ENCODE data around the gene CDK2AP2. TPM values are rescaled to one million over a fixed set of nuclear protein-coding genes. Genes with fewer than 3 reads are reported as not detected.

CDK2AP2 gene
- total and polyA plus RNA-seq, 2 donors (not counting 1 experiment from before 2014, with no cell fraction given), result 62.7 to 112 TPM

DNA sequence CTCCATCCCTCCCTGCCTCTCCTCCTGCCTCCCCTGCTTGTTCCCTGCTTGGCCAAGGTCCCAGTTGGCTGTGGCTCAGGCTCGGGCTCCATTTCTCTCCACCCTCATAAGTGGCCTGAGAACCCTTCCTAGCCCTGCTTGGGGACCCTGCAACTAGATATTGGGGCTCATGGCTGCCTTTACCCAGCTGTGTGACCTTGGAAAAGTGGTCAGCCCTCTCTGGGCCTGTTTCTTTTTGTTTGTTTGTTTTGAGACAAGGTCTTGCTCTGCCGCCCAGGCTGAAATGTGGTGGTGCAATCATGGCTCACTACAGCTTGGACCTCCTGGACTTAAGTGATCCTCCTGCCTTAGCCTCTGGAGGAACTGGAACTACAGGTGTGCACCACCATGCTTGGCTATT is 35.6 kb upstream of the CDK2AP2 start:
- Histone ChIP-seq H3K4me1 (ENCODE audit: control insufficient read depth in 2 of 2, insufficient read depth in 2 of 2, low read length in 2 of 2) (no peaks in the 10 kb centered on the region), H3K9me3 (ENCODE audit: control extremely low read depth in 1 of 3, control insufficient read depth in 2 of 3, insufficient read depth in 1 of 3, low read length in 2 of 3) (no peaks in the 10 kb centered on the region), H3K36me3 (replicated peaks in 1 of 2; ENCODE audit: control extremely low read depth in 1 of 2, control insufficient read depth in 1 of 2, extremely low read depth in 1 of 2, insufficient read depth in 2 of 2, low read length in 1 of 2) (no peaks in the 10 kb centered on the region), H3K27ac (ENCODE audit: low read length in 2 of 2) (no peak overlapping the region), H3K79me2 (ENCODE audit: control insufficient read depth, insufficient read depth, low read length) (no peaks in the 10 kb centered on the region), H2AFZ (ENCODE audit: insufficient read depth, low read depth, low read length, poor library complexity, severe bottlenecking) (no peak overlapping the region), H3K27me3 (replicated peaks in 1 of 4; ENCODE audit: control extremely low read depth in 1 of 4, control insufficient read depth in 3 of 4, insufficient read depth in 4 of 4, low read length in 3 of 4) (peaks cover 0 to 4% (median 0%) of the 10 kb centered on the region in 4 experiments), H4K20me1 (ENCODE audit: control insufficient read depth, insufficient read depth, low read length, poor library complexity, severe bottlenecking) (no peaks in the 10 kb centered on the region), H3K4me3 (ENCODE audit: control extremely low read depth in 1 of 5, extremely low read depth in 1 of 5, insufficient read depth in 1 of 5, low read depth in 2 of 5, low read length in 4 of 5) (no peak overlapping the region), H3K4me2 (replicated peaks; ENCODE audit: low read depth, low read length, poor library complexity, severe bottlenecking) (no peak overlapping the region), H3K9ac (ENCODE audit: low read length) (no peak overlapping the region)
- Mint-ChIP-seq H3K4me1 (no peaks in the 10 kb centered on the region), H3K4me3 (no peak overlapping the region), H3K27ac (no peak overlapping the region), H3K9me3 (ENCODE audit: insufficient read depth) (no peaks in the 10 kb centered on the region), H3K27me3 (peaks cover 3% of the 10 kb centered on the region)
- no peak for TF ChIP-seq EZH2 (IDR thresholded peaks at IDR 0.05; ENCODE audit: borderline replicate concordance, insufficient read depth, low read depth, low read length, poor library complexity, severe bottlenecking)
- TF ChIP-seq, protein P1, sequence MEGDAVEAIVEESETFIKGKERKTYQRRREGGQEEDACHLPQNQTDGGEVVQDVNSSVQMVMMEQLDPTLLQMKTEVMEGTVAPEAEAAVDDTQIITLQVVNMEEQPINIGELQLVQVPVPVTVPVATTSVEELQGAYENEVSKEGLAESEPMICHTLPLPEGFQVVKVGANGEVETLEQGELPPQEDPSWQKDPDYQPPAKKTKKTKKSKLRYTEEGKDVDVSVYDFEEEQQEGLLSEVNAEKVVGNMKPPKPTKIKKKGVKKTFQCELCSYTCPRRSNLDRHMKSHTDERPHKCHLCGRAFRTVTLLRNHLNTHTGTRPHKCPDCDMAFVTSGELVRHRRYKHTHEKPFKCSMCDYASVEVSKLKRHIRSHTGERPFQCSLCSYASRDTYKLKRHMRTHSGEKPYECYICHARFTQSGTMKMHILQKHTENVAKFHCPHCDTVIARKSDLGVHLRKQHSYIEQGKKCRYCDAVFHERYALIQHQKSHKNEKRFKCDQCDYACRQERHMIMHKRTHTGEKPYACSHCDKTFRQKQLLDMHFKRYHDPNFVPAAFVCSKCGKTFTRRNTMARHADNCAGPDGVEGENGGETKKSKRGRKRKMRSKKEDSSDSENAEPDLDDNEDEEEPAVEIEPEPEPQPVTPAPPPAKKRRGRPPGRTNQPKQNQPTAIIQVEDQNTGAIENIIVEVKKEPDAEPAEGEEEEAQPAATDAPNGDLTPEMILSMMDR (IDR thresholded peaks at IDR 0.05), result no peak
- ChIA-PET POLR2A (no interaction called here), CTCF (no interaction called here)
- WGBS (ENCODE audit: insufficient coverage), result 94% methylated on average over 2 of the region's 2 CpGs
- intact Hi-C loops (cut with micrococcal nuclease), result no loop called here
- DNase-seq, result no peak
- no peak for ATAC-seq (ENCODE audit: low read depth)

DNA sequence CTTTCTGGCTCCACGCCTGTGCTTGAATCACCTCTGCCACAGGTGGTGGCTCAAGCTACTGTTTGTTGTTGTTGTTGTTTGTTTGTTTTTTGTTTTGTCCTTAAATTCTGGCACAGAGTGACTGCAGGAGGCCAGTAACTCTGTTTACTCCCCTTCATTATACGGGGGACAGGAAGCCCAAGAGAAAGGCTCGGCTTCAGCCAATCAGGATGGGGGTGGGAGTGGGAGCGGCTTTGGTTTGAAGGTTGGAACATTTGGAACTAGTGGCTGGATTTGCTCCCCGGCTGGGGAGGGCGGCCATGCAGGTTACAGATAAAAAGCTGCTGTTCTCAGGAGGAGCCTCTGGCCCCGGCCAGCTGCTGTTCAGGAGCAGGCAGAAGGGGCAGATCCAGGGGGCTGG is 35.0 kb upstream of the CDK2AP2 start:
- H3K27ac ChIP-seq (ENCODE audit: low read length in 2 of 2), result no peak overlapping the region
- no peaks in the 10 kb centered on the region for H3K79me2 ChIP-seq (ENCODE audit: control insufficient read depth, insufficient read depth, low read length)
- H3K4me1 ChIP-seq (ENCODE audit: control insufficient read depth in 2 of 2, insufficient read depth in 2 of 2, low read length in 2 of 2), result no peaks in the 10 kb centered on the region
- no peaks in the 10 kb centered on the region for H3K36me3 ChIP-seq (replicated peaks in 1 of 2; ENCODE audit: control extremely low read depth in 1 of 2, control insufficient read depth in 1 of 2, extremely low read depth in 1 of 2, insufficient read depth in 2 of 2, low read length in 1 of 2)
- H3K27me3 Mint-ChIP-seq, result peaks cover 3% of the 10 kb centered on the region
- no peak overlapping the region for H3K4me2 ChIP-seq (replicated peaks; ENCODE audit: low read depth, low read length, poor library complexity, severe bottlenecking)
- ChIA-PET CTCF (no interaction called here), POLR2A (no interaction called here)
- DNase-seq (no peak), ATAC-seq (ENCODE audit: low read depth) (no peak)
- H2AFZ ChIP-seq (ENCODE audit: insufficient read depth, low read depth, low read length, poor library complexity, severe bottlenecking), result no peak overlapping the region
- no peak overlapping the region for H3K4me3 ChIP-seq (ENCODE audit: control extremely low read depth in 1 of 5, extremely low read depth in 1 of 5, insufficient read depth in 1 of 5, low read depth in 2 of 5, low read length in 4 of 5)
- no peak overlapping the region for H3K4me3 Mint-ChIP-seq
- H3K27me3 ChIP-seq (replicated peaks in 1 of 4; ENCODE audit: control extremely low read depth in 1 of 4, control insufficient read depth in 3 of 4, insufficient read depth in 4 of 4, low read length in 3 of 4), result peaks cover 0 to 4% (median 0%) of the 10 kb centered on the region in 4 experiments
- no peaks in the 10 kb centered on the region for H3K9me3 Mint-ChIP-seq (ENCODE audit: insufficient read depth)
- no peak overlapping the region for H3K9ac ChIP-seq (ENCODE audit: low read length)
- H4K20me1 ChIP-seq (ENCODE audit: control insufficient read depth, insufficient read depth, low read length, poor library complexity, severe bottlenecking), result no peaks in the 10 kb centered on the region
- no peak overlapping the region for H3K27ac Mint-ChIP-seq
- no peaks in the 10 kb centered on the region for H3K9me3 ChIP-seq (ENCODE audit: control extremely low read depth in 1 of 3, control insufficient read depth in 2 of 3, insufficient read depth in 1 of 3, low read length in 2 of 3)
- no peaks in the 10 kb centered on the region for H3K4me1 Mint-ChIP-seq
- intact Hi-C loops (cut with micrococcal nuclease), result no loop called here
- 90% methylated on average over 5 of the region's 7 CpGs for WGBS (ENCODE audit: insufficient coverage)
- no peak for TF ChIP-seq EZH2 (IDR thresholded peaks at IDR 0.05; ENCODE audit: borderline replicate concordance, insufficient read depth, low read depth, low read length, poor library complexity, severe bottlenecking)
- TF ChIP-seq, protein P1 (IDR thresholded peaks at IDR 0.05), result no peak
